GM21576 (cell line): ENCODE measurements around the gene NDUFS6.
"Not testable (repeated sequence)": the region's sequence is repeated elsewhere in the genome, so short reads cannot be mapped to it uniquely, and the experiment has no call there.

ENCODE experiments used
- ATAC-seq: cut with Tn5 transposase; IDR thresholded peaks from one replicate; pipeline ENCODE4 v1.9.1; 2021; ENCODE audit warnings: mild to moderate bottlenecking, moderate library complexity; ENCODE audit not compliant: unreplicated experiment

The NDUFS6 gene

GRCh38 chr5:1781726-1782384, 19.4 kb upstream of the NDUFS6 start:
- no peak for ATAC-seq

GRCh38 chr5:1782385-1783215, 18.6 kb upstream of the NDUFS6 start:
- ATAC-seq, result peak; percentile 14

GRCh38 chr5:1783216-1783554, 18.0 kb upstream of the NDUFS6 start:
- peak; percentile 66 for ATAC-seq

GRCh38 chr5:1784197-1785050, 16.8 kb upstream of the NDUFS6 start:
- ATAC-seq, result no peak

GRCh38 chr5:1785062-1785461, 16.1 kb upstream of the NDUFS6 start:
- no peak for ATAC-seq

- ATAC-seq, result no peak
Measured at GRCh38 chr5:1785984-1786383, 15.2 kb upstream of the NDUFS6 start.

GRCh38 chr5:1786621-1787471, 14.4 kb upstream of the NDUFS6 start:
- ATAC-seq, result no peak

GRCh38 chr5:1787472-1788047, 13.6 kb upstream of the NDUFS6 start:
- no peak for ATAC-seq

GRCh38 chr5:1788200-1788599, 13.0 kb upstream of the NDUFS6 start:
- ATAC-seq, result no peak

GRCh38 chr5:1788828-1789227, 12.4 kb upstream of the NDUFS6 start:
- ATAC-seq, result no peak

GRCh38 chr5:1789438-1789833, 11.8 kb upstream of the NDUFS6 start:
- not testable (repeated sequence) for ATAC-seq

- ATAC-seq, result no peak
Measured at GRCh38 chr5:1789834-1790471, 11.3 kb upstream of the NDUFS6 start.

- ATAC-seq, result no peak
Measured at GRCh38 chr5:1791176-1791575, 10.0 kb upstream of the NDUFS6 start.

GRCh38 chr5:1792842-1793266, 8.4 kb upstream of the NDUFS6 start:
- ATAC-seq, result peak; percentile 95

GRCh38 chr5:1793301-1793740, 7.9 kb upstream of the NDUFS6 start:
- ATAC-seq, result no peak

- no peak for ATAC-seq
Measured at GRCh38 chr5:1793966-1794900, 7.0 kb upstream of the NDUFS6 start.

GRCh38 chr5:1794901-1795290, 6.3 kb upstream of the NDUFS6 start:
- ATAC-seq, result no peak

- ATAC-seq, result no peak
Measured at GRCh38 chr5:1795506-1795905, 5.7 kb upstream of the NDUFS6 start.

GRCh38 chr5:1795931-1796330, 5.3 kb upstream of the NDUFS6 start:
- no peak for ATAC-seq
